Transverse colon (tissue), 3 donors: ENCODE data around the gene CYP2E1.
"Not testable (repeated sequence)": the region's sequence is repeated elsewhere in the genome, so short reads cannot be mapped to it uniquely, and the experiment has no call there.

ENCODE experiments used
- EP300 ChIP-seq: sonication (generic); formaldehyde crosslinking; IDR thresholded peaks from one replicate; pipeline ENCODE4 v1.6.1; 2017; ENCODE audit warnings: antibody characterized with exemption, low read depth
- TF ChIP-seq, protein P1 (sequence below), 5 experiments: fragments of 200-600 bp in 3 of 5; fragments of 450-650 bp in 2 of 5; sonication (generic) in 3 of 5; IDR thresholded peaks; 1 replicate in 2 of 5; 2 replicates in 3 of 5; pipeline ENCODE4 v1.5.1; 2016 to 2017; ENCODE audit warnings: antibody characterized with exemption in 5 of 5, inconsistent platforms in 3 of 5, mild to moderate bottlenecking in 2 of 5, moderate library complexity in 1 of 5

DNA sequence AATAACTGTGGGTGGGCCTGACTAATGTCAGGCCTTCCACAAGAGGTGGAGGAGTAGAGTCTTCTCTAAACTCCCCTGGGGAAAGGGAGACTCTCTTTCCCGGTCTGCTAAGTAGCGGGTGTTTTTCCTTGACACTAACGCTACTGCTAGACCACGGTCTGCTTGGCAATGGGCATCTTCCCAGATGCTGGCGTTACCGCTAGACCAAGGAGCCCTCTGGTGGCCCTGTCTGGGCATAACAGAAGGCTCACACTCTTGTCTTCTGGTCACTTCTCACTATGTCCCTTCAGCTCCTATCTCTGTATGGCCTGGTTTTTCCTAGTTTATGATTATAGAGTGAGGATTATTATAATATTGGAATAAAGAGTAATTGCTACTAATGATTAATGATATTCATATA, 29.8 kb upstream of the CYP2E1 start:
- TF ChIP-seq EP300 = not testable (repeated sequence)
- TF ChIP-seq, protein P1, sequence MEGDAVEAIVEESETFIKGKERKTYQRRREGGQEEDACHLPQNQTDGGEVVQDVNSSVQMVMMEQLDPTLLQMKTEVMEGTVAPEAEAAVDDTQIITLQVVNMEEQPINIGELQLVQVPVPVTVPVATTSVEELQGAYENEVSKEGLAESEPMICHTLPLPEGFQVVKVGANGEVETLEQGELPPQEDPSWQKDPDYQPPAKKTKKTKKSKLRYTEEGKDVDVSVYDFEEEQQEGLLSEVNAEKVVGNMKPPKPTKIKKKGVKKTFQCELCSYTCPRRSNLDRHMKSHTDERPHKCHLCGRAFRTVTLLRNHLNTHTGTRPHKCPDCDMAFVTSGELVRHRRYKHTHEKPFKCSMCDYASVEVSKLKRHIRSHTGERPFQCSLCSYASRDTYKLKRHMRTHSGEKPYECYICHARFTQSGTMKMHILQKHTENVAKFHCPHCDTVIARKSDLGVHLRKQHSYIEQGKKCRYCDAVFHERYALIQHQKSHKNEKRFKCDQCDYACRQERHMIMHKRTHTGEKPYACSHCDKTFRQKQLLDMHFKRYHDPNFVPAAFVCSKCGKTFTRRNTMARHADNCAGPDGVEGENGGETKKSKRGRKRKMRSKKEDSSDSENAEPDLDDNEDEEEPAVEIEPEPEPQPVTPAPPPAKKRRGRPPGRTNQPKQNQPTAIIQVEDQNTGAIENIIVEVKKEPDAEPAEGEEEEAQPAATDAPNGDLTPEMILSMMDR (IDR thresholded peaks at IDR 0.05) = peak in 4 of 5 experiments; percentile 13 to 24 (median 22)
